HEK293 (cell line): ENCODE results near the gene HOXD9.

Experiments used
- FEZF1 ChIP-seq: fragments of 450-650 bp; formaldehyde crosslinking; IDR thresholded peaks from 2 replicates; pipeline ENCODE4 v1.5.1; 2016; ENCODE audit warnings: missing biosample characterization, missing genetic modification characterization
- GFI1B ChIP-seq: fragments of 450-650 bp; formaldehyde crosslinking; IDR thresholded peaks from 2 replicates; pipeline ENCODE4 v1.5.1; 2016; ENCODE audit warnings: missing biosample characterization, missing genetic modification characterization
- HOXA7 ChIP-seq: sonication (generic); formaldehyde crosslinking; IDR thresholded peaks from 2 replicates; pipeline ENCODE4 v1.8.1; 2022; ENCODE audit warnings: missing genetic modification reagents, borderline replicate concordance
- IKZF3 ChIP-seq: fragments of 450-650 bp; IDR thresholded peaks from 2 replicates; pipeline ENCODE4 v1.5.0; 2018; ENCODE audit warnings: missing biosample characterization, mild to moderate bottlenecking, missing genetic modification characterization, moderate library complexity
- INSM2 ChIP-seq: fragments of 450-650 bp; formaldehyde crosslinking; IDR thresholded peaks from 2 replicates; pipeline ENCODE4 v1.5.1; 2016; ENCODE audit warnings: missing biosample characterization, missing genetic modification characterization
- KLF16 ChIP-seq: fragments of 450-650 bp; formaldehyde crosslinking; IDR thresholded peaks from 2 replicates; pipeline ENCODE4 v1.5.1; 2017; ENCODE audit warnings: missing biosample characterization, missing genetic modification characterization
- KLF9 ChIP-seq: fragments of 450-650 bp; formaldehyde crosslinking; IDR thresholded peaks from 2 replicates; pipeline ENCODE4 v1.5.1; 2016; ENCODE audit warnings: missing biosample characterization, missing genetic modification characterization, low read depth
- REST ChIP-seq: fragments of 450-650 bp; formaldehyde crosslinking; IDR thresholded peaks from 2 replicates; pipeline ENCODE4 v1.5.1; 2016; ENCODE audit warnings: missing biosample characterization, missing genetic modification characterization
- SP3 ChIP-seq: fragments of 450-650 bp; formaldehyde crosslinking; IDR thresholded peaks from 2 replicates; pipeline ENCODE4 v1.5.1; 2016; ENCODE audit warnings: missing biosample characterization, missing genetic modification characterization
- TCF7L2 ChIP-seq: IDR thresholded peaks from 2 replicates; pipeline ENCODE4 v1.6.1; 2011; ENCODE audit warnings: low read depth, mild to moderate bottlenecking, inconsistent platforms, low read length, moderate library complexity, borderline replicate concordance
- YY1 ChIP-seq: fragments of 450-650 bp; formaldehyde crosslinking; IDR thresholded peaks from 2 replicates; pipeline ENCODE4 v1.5.1; 2018; ENCODE audit warnings: missing biosample characterization, missing genetic modification characterization
- ZBTB11 ChIP-seq: fragments of 450-650 bp; formaldehyde crosslinking; conservative IDR thresholded peaks from 2 replicates; pipeline ENCODE4 v1.5.1; 2016; ENCODE audit warnings: low read depth, missing biosample characterization, missing genetic modification characterization
- ZBTB26 ChIP-seq: fragments of 450-650 bp; formaldehyde crosslinking; optimal IDR thresholded peaks from 2 replicates; pipeline ENCODE3; 2016; ENCODE audit warnings: missing biosample characterization, mild to moderate bottlenecking, missing genetic modification characterization
- ZFP37 ChIP-seq: fragments of 450-650 bp; formaldehyde crosslinking; IDR thresholded peaks from 2 replicates; pipeline ENCODE4 v1.5.1; 2016; ENCODE audit warnings: missing biosample characterization, missing genetic modification characterization
- ZNF19 ChIP-seq: fragments of 450-650 bp; formaldehyde crosslinking; IDR thresholded peaks from 2 replicates; pipeline ENCODE4; 2016; ENCODE audit warnings: missing biosample characterization, missing genetic modification characterization, low read depth
- ZNF580 ChIP-seq: fragments of 450-650 bp; formaldehyde crosslinking; IDR thresholded peaks from 2 replicates; pipeline ENCODE4 v1.5.1; 2016; ENCODE audit warnings: missing biosample characterization, missing genetic modification characterization
- ZNF600 ChIP-seq: fragments of 450-650 bp; formaldehyde crosslinking; IDR thresholded peaks from 2 replicates; pipeline ENCODE4 v1.5.1; 2016; ENCODE audit warnings: missing biosample characterization, missing genetic modification characterization
- ZNF639 ChIP-seq: fragments of 450-650 bp; formaldehyde crosslinking; IDR thresholded peaks from 2 replicates; pipeline ENCODE4 v1.5.1; 2016; ENCODE audit warnings: missing biosample characterization, missing genetic modification characterization
- ZNF664 ChIP-seq: fragments of 450-650 bp; formaldehyde crosslinking; IDR thresholded peaks from 2 replicates; pipeline ENCODE4 v1.5.1; 2016; ENCODE audit warnings: missing biosample characterization, missing genetic modification characterization

Gene HOXD9

GRCh38 chr2:176130147-176130956 is 7.8 kb downstream of the HOXD9 start (continued):
- peak; percentile 79; the same call in 1 of the 2 replicates for TF ChIP-seq ZNF580
- TF ChIP-seq YY1 (tag by site-specific recombination): 0 out of 2 replicates have a peak, but pooled peaks have one; percentile 17
- TF ChIP-seq KLF16 (tag by site-specific recombination): 0 out of 2 replicates have a peak, but pooled peaks have one; percentile 53
- peak; percentile 82 for TF ChIP-seq GFI1B
- TF ChIP-seq KLF9 (tag by site-specific recombination): peak; percentile 47
- TF ChIP-seq REST: no peak
- 0 out of 2 replicates have a peak, but pooled peaks have one; percentile 31 for TF ChIP-seq TCF7L2
- TF ChIP-seq ZNF664 (tag by site-specific recombination): no peak
- TF ChIP-seq ZNF19 (tag by site-specific recombination): no peak
- TF ChIP-seq ZNF639 (tag by site-specific recombination): 0 out of 2 replicates have a peak, but pooled peaks have one; percentile 10
- TF ChIP-seq FEZF1 (tag by site-specific recombination): peak; percentile 91
- TF ChIP-seq IKZF3 (tag by site-specific recombination): peak; percentile 77
- TF ChIP-seq INSM2 (tag by site-specific recombination): 0 out of 2 replicates have a peak, but pooled peaks have one; percentile 28
- TF ChIP-seq ZBTB11 (tag by site-specific recombination): peak; percentile 28; the same call in 1 of the 2 replicates
- TF ChIP-seq SP3: peak; percentile 37; the same call in 1 of the 2 replicates
- peak; percentile 43; the same call in 1 of the 2 replicates for TF ChIP-seq ZNF600 (tag by site-specific recombination)
- TF ChIP-seq ZBTB26: peak; percentile 58
- no peak for TF ChIP-seq HOXA7 (CRISPR knock-in tag)
- TF ChIP-seq ZFP37 (tag by site-specific recombination): no peak
- TF ChIP-seq, all 188 proteins: peak for 58
